ENCODE measurements around the gene ANXA10. TPM values are rescaled to one million over a fixed set of nuclear protein-coding genes. Genes with fewer than 3 reads are reported as not detected.
"Not testable (repeated sequence)": the region's sequence is repeated elsewhere in the genome, so short reads cannot be mapped to it uniquely, and the experiment has no call there.

The ANXA10 gene
- total RNA-seq, 3 donors from 2014 or later = not detected

DNA sequence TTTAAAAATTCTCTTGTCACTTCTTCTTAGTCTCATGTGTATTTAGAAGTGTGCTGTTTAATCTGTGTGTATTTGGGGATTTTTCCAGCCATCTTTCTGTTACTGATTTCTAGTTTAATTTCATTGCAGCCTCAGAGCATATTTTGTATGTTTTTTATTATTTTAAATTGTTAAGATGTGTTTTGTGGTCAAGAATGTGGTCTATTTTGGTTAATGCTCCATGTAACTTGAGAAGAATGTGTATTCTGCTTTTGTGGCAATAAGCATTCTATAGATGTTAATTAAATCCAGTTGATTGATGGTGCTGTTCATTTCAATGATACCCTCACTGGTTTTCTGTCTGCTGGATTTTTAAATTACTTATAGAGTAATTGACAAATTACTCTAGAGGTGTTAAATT, 38.9 kb downstream of the ANXA10 start:
- H3K27me3 ChIP-seq = no peaks in the 10 kb centered on the region
- no peaks in the 10 kb centered on the region for H3K4me1 ChIP-seq
- DNase-seq (ENCODE audit: low spot score in 2 of 2) = no peak
- H3K9me3 ChIP-seq = no peaks in the 10 kb centered on the region
- TF ChIP-seq POLR2A (IDR thresholded peaks at IDR 0.05) (no peak), POLR2AphosphoS5 (IDR thresholded peaks at IDR 0.05) (no peak)
- TF ChIP-seq, protein P1, sequence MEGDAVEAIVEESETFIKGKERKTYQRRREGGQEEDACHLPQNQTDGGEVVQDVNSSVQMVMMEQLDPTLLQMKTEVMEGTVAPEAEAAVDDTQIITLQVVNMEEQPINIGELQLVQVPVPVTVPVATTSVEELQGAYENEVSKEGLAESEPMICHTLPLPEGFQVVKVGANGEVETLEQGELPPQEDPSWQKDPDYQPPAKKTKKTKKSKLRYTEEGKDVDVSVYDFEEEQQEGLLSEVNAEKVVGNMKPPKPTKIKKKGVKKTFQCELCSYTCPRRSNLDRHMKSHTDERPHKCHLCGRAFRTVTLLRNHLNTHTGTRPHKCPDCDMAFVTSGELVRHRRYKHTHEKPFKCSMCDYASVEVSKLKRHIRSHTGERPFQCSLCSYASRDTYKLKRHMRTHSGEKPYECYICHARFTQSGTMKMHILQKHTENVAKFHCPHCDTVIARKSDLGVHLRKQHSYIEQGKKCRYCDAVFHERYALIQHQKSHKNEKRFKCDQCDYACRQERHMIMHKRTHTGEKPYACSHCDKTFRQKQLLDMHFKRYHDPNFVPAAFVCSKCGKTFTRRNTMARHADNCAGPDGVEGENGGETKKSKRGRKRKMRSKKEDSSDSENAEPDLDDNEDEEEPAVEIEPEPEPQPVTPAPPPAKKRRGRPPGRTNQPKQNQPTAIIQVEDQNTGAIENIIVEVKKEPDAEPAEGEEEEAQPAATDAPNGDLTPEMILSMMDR (IDR thresholded peaks at IDR 0.05) = no peak
- intact Hi-C loops (cut with DNase I; ENCODE audit: low total_unique reads) = no loop called here
- H3K27ac ChIP-seq = no peak overlapping the region
- no peak overlapping the region for H3K4me3 ChIP-seq
- no peaks in the 10 kb centered on the region for H3K36me3 ChIP-seq

GRCh38 chr4:168134651-168135050, 42.3 kb downstream of the ANXA10 start:
- no peaks in the 10 kb centered on the region for H3K36me3 ChIP-seq
- no peak for DNase-seq (ENCODE audit: low spot score in 2 of 2)

GRCh38 chr4:168135860-168136259, 43.5 kb downstream of the ANXA10 start:
- intact Hi-C loops (cut with DNase I; ENCODE audit: low total_unique reads) = not testable (repeated sequence)

More at GRCh38 chr4:168134651-168135050, 42.3 kb downstream of the ANXA10 start:
- Histone ChIP-seq H3K27ac (no peak overlapping the region), H3K27me3 (no peaks in the 10 kb centered on the region), H3K4me1 (no peaks in the 10 kb centered on the region), H3K4me3 (no peak overlapping the region), H3K9me3 (no peaks in the 10 kb centered on the region)
- intact Hi-C loops (cut with DNase I; ENCODE audit: low total_unique reads) = no loop called here
- TF ChIP-seq, protein P1 (IDR thresholded peaks at IDR 0.05) = no peak
- TF ChIP-seq POLR2A (IDR thresholded peaks at IDR 0.05) (no peak), POLR2AphosphoS5 (IDR thresholded peaks at IDR 0.05) (no peak)

GRCh38 chr4:168137695-168138094, 45.4 kb downstream of the ANXA10 start:
- H3K4me3 ChIP-seq; DNase-seq (ENCODE audit: low spot score in 2 of 2); H3K27ac ChIP-seq; intact Hi-C loops (cut with DNase I; ENCODE audit: low total_unique reads); H3K9me3 ChIP-seq; H3K4me1 ChIP-seq; H3K27me3 ChIP-seq; H3K36me3 ChIP-seq: not testable (repeated sequence)

More at GRCh38 chr4:168135860-168136259, 43.5 kb downstream of the ANXA10 start:
- not testable (repeated sequence) for DNase-seq (ENCODE audit: low spot score in 2 of 2); H3K4me1 ChIP-seq; H3K4me3 ChIP-seq; H3K9me3 ChIP-seq; H3K27ac ChIP-seq; H3K27me3 ChIP-seq; H3K36me3 ChIP-seq

DNA sequence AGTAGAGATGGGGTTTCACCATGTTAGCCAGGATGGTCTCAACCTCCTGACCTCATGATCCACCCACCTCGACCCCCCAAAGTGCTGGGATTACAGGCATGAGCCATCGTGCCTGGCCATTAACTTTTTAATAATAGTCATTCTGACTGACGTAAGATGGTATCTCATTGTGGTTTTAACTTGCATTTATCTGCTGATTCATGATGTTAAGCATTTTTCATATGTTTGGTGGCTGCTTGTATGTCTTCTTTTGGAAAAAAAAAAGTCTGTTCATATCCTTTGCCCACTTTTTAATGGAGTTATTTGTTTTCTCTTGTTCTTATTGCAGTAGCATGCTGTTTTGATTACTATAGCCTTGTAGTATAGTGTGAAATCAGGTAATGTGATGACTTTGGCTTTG, 45.8 kb downstream of the ANXA10 start:
- intact Hi-C loops (cut with DNase I; ENCODE audit: low total_unique reads) = no loop called here
- no peaks in the 10 kb centered on the region for H3K4me1 ChIP-seq
- DNase-seq (ENCODE audit: low spot score in 2 of 2) = no peak
- no peak overlapping the region for H3K27ac ChIP-seq
- H3K4me3 ChIP-seq = no peak overlapping the region
- H3K27me3 ChIP-seq = no peaks in the 10 kb centered on the region
- TF ChIP-seq, protein P1 (IDR thresholded peaks at IDR 0.05) = no peak
- TF ChIP-seq POLR2A (IDR thresholded peaks at IDR 0.05) (no peak), POLR2AphosphoS5 (IDR thresholded peaks at IDR 0.05) (no peak)
- no peaks in the 10 kb centered on the region for H3K36me3 ChIP-seq
- no peaks in the 10 kb centered on the region for H3K9me3 ChIP-seq

- intact Hi-C loops (cut with DNase I; ENCODE audit: low total_unique reads) = no loop called here
- no peaks in the 10 kb centered on the region for H3K4me1 ChIP-seq
- no peak overlapping the region for H3K4me3 ChIP-seq
- no peaks in the 10 kb centered on the region for H3K36me3 ChIP-seq
- H3K27me3 ChIP-seq = no peaks in the 10 kb centered on the region
- TF ChIP-seq, protein P1 (IDR thresholded peaks at IDR 0.05) = no peak
- TF ChIP-seq POLR2A (IDR thresholded peaks at IDR 0.05) (no peak), POLR2AphosphoS5 (IDR thresholded peaks at IDR 0.05) (no peak)
- no peak overlapping the region for H3K27ac ChIP-seq
- DNase-seq (ENCODE audit: low spot score in 2 of 2) = no peak
- H3K9me3 ChIP-seq = no peaks in the 10 kb centered on the region
These were observed 47.0 kb downstream of the ANXA10 start for GRCh38 chr4:168139336-168139735.

Measured in breast epithelium (tissue), 4 donors.